Renal pelvis (tissue), 4 donors: ENCODE results near the gene ADARB2. TPM values are rescaled to one million over a fixed set of nuclear protein-coding genes. Genes with fewer than 3 reads are reported as not detected.
"Not testable (repeated sequence)": the region's sequence is repeated elsewhere in the genome, so short reads cannot be mapped to it uniquely, and the experiment has no call there.

Source experiments
- DNase-seq: peaks from one replicate; pipeline ENCODE4 v3.0.0-alpha.2; 2013
- polyA plus RNA-seq, 3 donors: library from polyadenylated mRNA; unstranded; fragments of 120-200 nt; gene quantifications; one replicate each; pipeline ENCODE4 v1.2.1, GENCODE V29; 2013; ENCODE audit not compliant: insufficient read length in 3 of 3

Gene ADARB2
- polyA plus RNA-seq, 3 donors = 0.62 to 3.0 (median 1.1) TPM

DNA sequence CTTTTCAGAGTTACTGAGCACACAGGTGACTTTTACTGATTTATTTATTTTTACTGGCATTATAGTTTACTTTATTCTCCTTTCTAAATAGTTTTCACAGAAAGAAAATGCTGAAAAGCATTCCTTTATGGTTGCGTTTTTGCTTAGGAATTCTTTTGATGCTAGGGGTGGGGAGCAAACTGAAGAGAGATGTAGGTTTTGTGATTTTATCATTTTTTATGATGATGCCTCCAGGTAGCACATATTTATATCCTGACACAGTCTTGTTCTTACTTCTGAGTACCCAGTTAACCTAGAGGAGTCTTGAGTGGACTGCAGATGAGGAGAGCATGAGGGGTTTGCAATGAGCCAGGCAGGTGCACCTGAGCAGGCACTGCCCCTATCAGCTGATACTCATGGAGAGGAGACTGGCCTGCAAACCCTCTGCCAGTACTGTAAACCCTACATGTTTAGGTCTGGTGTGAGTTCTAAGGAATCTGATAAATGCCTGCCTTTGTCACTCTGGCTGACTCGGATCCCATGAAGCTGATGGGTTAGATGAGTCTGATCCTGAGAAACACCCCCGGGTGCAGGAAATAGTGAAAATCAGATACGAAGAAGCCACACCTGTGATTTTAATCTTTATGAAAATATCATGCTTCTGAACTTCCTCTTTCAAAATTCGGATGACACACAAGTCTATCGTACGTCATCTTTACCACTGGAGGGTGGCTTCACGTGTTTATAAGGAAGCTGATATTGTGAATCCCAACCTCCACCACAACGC is 378.3 kb downstream of the ADARB2 start:
- DNase-seq = no peak

DNA sequence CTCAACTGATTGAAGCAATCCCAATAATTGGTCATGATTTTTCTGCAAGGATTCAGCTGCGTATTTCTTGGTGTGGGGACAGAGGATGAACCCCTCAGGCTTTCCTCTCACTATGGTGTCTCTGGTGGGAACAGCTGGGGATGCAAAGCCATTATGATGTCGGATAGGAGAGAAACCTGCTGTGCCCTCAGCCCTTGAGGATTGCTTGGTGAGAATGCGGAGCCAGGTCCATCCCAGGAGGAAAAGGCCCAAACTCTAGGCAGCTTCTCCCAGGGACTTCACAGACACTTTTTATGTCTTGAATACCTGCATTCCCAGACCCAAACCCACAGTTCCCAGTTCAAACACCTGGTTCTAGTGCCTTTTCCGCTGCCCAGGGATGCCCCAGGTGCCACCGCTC is 379.2 kb downstream of the ADARB2 start:
- DNase-seq = no peak

DNA sequence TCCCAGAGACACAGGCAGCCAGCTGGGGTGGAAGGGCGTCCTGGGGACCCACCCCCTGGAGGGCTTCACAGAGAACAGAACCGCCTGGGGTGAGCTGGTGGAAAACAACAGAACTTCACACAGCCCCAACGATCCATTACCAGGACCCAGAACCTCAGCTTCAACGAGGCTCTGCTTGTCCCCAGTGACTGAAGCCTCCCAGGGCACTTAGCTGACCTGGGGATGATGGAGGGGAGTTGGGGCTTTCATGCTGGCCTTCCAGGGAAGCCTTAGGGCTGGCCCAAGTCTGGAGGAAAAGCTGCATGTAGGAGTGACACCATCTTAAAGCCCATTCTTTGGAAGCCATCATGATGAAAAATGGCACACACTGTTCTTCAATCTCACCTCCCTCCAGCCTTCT is 381.0 kb downstream of the ADARB2 start:
- no peak for DNase-seq

DNA sequence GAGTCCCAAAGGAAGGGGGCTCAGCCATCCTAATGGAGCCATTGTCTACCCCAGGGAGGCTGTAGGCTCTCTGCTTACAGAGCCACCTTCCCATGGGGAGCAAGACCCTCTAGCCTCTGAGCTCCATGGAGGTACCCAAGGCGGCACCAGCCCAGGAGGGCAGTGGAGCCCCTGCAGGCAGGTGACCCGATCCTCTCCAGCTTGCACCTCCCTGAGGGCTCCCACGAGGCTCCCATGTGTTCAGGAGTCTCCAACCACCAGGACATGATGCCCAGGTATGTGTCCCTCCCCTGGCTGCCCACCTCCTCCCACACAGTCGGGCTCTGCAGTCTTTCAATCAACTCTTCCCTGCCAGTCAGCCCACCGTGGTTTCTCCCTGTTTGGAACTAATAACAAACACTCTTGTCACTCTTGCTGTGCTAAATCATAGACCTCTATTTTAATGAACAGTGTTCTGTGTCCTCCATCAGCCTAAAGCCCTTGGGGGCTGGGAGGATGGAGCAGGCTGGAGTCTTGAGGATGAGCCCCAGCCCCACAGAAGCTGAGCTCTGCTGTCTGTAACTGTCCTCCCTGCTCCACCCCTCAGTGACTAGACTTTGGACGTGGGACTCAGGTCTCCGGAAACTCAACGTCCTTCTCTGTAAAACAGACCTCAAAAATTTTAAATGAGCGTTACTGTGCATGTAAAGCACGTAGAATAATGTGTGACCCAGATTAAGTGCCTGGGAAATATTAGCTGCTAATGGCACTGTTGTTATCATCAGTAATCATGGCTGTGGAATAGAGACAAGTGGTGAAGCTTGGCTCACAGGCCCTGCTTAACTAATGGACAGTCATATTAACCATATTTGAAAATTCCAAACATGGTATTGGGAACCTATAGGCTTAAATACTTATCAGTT is 382.3 kb downstream of the ADARB2 start:
- no peak for DNase-seq

DNA sequence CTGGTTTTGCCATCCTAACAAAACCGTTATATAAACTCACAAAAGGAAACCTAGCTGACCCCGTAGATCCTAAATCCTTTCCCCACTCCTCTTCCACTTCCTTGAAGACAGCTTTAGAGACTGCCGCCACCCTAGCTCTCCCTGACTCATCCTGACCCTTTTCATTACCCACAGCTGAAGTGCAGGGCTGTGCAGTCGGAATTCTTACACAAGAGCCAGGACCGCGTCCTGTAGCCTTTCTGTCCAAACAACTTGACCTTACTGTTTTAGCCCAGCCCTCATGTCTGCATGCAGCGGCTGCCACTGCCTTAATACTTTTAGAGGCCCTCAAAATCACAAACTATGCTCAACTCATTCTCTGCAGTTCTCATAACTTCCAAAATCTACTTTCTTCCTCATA is 385.0 kb downstream of the ADARB2 start:
- not testable (repeated sequence) for DNase-seq

DNA sequence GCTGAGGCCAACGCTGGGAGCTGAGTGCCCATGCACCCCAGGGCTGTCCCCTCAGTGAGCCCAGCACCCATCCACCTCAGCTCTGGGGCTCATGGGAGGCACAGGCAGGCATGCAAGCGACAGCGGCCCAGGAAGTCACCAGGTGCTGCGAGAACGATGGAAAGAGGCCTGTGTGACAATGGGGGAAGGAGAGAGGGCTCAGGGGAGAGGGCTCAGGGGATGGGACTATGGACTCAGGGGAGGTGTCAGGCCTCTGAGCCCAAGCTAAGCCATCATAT is 388.6 kb downstream of the ADARB2 start:
- no peak for DNase-seq

DNA sequence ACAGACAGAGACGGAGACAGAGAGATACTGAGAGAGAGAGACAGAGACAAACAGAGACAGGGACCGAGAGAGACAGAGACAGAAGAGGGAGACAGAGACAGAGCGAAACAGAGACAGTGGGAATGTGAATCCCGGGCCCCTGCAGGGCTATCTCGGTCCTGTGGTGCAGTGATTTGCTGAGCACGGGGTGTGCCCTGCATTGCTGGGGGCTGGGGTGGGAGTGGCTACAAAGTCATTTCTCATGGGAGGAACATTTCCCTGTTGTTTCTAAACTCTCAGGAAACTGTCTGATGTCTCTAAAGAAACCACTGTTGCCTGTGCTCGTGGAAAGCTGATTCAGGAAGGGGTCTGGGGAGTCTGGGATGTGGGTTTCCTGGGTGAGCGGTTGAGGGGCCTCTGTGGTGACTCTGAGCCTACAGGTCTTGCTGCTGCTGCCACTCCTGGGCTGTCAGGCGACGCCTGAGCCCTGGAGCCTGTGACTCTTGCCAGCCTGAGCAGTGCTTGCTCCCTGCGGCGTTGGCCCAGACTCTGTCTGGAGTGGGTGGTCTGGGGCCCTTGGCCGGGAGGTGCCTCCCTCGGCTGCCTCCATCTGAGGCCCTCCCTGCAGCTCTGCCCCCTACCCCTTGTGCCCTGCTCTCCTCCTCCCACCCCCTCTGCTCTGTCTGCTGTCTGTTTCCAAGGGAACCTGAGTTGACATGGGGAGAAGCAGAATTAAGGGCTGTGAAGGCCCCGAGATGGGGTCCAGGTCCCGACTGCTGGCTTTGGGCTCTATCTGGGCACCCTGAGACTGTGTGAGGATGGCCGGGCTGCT is 389.2 kb downstream of the ADARB2 start:
- no peak for DNase-seq

DNA sequence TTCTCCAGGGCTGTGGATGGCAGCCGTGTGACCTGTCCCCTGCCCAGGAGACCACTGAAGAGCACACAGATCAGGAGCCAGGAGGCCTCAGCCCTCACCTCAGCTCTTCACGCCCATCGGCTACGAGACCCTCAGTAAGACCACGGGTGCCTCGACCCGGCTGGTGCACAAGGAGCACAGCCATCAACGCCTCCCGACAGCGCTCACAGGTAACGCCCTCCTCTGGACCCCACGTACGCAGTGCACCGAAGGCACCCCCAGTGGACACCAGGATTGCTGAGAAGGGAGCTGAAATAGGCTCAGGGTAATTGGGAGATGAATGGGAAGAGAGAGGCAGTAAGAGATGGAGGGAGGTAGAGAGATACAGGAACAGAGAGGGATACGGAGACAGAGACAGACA is 389.8 kb downstream of the ADARB2 start:
- no peak for DNase-seq

DNA sequence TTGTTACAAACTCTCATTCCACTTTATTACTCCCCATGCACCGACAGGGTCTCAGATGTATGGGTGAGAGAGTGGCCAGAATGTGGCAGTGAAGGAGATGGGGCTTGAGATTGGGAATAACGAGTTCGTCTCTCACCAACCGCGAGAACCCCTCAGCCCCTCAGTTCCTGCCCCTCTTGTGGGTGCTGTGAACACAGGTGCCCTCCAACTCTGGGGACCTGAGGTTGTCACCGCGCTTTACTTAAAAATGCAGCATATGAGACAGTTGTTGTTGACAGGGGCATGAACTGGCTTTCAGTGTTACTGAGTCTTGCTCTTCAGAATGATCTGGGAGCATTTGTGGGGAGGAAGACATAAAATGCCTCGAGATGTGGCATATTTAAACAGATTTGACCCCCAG is 391.1 kb downstream of the ADARB2 start:
- no peak for DNase-seq

DNA sequence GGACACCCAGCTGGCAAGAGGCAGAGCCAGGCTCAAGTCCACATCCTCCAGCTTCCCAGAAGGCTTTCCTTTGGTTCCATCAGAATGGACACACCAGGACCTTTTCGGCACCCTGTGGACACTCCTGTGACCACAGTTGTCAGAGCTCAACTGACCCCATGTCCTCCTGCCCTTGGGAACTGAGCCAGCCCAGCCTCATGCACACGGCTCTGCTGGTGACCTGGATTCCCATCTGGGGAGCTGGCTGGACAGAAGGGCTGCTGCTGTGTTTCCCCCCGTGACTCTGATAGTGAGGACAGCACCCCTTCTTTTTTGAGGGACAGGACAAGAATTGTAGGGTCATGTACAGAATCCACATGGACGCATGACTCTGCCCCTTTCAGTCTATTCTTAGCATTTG is 392.0 kb downstream of the ADARB2 start:
- DNase-seq = no peak

DNA sequence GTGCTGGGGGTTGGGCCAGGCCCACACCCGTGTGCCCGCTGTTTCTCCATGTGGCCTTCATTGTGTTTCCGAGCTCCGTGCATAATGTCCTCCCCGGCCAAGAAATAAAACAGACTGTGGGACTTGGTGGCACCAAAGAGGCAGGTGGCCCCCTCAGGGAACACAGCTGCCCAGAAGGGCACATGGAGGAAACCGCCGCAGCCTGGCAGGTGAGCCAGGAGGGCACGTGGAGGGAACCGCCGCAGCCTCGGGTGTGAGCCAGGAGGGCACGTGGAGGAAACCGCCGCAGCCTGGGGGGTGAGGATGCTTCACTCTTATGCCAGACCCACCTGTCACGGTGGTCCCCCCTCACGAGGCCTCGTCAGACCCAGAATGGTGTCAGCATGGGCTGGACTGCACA is 392.5 kb downstream of the ADARB2 start:
- DNase-seq = no peak

DNA sequence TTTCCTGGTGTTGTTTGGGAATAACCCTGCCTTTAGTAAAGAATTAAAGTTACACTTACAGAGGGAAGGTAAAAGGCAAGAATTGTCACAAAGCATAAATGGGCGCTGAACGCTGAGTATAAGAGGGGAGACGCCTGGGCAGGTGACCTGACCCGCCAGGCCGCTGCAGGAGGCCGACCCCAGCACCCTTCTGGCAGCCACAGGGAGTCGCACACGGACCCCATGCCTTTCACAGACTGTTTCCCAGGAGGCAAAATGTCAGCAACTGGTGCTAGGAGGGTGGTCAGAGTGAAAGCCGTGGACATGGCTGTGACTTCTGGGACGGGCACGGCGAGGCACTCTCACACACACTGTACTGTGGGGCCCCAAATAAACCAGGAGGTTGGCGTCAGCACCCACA is 392.9 kb downstream of the ADARB2 start:
- DNase-seq = no peak

DNA sequence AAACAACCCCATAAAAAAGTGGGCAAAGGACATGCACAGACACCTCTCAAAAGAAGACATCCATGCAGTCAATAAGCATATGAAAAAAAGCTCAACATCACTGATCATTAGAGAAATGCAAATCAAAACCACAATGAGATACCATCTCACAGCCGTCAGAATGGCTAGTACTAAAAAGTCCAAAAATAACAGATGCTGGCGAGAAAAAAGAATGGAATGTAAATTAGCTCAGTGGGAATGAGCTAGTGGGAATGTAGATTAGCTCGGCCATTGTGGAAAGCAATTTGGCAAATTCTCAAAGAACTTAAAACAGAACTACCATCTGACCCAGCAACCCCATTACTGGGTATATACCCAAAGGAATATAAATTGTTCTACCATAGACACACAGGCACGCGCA is 394.1 kb downstream of the ADARB2 start:
- DNase-seq = no peak

DNA sequence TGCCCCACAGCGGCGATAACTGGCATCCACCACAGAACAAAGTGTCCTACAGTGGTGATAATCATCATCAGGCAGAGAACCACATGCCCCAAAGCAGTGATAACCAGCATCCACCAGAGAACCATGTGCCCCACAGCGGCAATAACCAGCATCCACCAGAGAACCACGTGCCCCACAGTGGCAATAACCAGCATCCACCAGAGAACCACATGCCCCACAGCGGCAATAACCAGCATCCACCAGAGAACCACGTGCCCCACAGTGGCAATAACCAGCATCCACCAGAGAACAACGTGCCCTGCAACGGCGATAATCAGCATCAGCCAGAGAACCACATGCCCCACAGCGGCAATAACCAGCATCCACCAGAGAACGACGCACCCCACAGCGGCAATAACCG is 396.3 kb downstream of the ADARB2 start:
- DNase-seq = not testable (repeated sequence)

DNA sequence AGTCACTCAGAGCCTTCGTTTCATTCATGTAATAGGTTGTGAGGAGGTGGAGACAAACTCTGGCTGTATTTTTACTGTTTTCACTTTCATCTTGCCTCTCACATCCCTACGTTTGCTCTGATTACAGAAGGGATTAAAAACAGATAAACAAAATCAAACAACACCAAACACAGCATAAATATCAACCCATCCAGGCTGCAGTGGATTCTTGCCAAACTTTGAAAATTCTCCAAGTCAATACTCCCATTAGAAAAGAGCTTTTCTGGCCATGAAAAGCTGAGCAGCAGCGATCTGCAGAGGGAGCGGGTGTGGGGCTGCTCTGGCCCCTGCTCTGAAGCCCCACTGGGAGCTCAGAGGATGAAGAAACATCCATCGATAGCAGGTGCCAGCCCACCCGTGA is 397.9 kb downstream of the ADARB2 start:
- DNase-seq = no peak

DNA sequence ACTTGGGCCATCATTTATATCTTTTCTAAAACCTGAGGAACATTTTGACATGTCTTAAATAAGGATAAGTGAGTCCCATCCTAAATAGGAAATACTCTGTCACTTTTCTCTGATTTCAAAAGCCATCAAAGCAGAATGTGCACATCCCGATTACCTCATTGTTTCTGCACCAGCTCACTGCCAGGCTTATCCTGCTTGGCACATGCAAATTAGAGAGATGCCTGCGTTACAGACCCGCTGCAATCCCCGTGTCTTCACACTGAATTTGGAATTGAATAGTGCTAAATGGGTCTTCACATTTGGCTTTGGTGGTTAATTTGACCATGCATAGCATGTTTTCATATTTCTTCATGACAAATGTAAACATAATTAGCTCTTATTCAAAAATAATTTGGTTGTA is 401.7 kb downstream of the ADARB2 start:
- no peak for DNase-seq

DNA sequence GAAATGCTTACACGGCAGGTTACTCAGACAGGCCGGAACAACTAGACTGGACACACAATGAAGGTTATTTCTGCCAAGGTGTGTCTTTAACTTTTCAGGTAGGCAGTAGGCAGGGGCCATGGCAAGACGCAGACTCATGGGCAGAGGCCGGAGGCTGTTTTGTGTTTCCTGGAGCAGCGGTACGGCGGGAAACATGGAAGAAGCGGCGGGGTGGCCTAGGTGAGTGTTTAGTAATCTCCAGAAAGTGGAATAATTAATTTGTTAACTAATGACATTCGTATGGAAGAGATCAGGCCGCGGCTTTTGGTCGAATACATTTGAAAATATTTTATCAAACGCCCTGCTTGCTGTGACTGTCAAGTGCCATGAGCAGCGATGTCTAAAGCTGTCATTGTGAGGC is 403.3 kb downstream of the ADARB2 start:
- no peak for DNase-seq

DNA sequence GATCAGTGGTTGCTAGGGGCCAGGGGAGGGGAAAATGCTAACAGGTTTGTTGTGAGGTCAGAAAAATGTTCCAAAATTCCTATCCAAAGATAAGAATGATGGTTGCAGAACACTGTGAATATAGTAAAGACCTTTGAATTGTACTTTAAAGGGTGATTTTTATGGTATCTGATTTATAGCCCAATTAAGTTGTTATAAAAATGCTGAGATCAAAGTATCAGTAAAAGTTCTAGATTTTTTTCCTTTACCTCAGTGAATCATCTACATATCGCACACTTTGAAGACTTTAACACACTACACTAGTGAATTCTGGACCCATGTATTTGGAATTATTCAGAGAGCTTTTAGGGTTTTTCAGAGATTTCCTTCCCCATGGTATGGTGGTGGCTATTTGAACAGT is 405.8 kb downstream of the ADARB2 start:
- DNase-seq = no peak

DNA sequence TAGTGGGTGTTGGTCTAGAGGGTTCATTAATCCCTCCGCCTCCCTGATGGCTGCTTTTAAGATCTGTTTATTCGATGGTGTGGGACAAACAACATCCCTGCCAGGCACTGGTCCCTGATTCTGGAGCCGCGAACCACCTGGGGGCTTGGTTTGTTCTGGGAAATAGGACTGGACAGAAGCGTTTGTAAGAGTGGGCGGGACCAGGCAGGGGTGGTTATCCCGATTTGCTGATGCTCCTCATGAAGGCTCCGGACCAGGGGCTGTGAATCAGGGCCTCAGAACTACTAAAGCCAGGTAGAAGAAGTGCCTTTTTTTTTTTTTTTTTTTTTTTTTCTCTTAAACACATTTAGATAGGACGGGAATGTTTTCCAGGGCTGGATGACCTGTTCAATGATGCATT is 407.7 kb downstream of the ADARB2 start:
- no peak for DNase-seq

DNA sequence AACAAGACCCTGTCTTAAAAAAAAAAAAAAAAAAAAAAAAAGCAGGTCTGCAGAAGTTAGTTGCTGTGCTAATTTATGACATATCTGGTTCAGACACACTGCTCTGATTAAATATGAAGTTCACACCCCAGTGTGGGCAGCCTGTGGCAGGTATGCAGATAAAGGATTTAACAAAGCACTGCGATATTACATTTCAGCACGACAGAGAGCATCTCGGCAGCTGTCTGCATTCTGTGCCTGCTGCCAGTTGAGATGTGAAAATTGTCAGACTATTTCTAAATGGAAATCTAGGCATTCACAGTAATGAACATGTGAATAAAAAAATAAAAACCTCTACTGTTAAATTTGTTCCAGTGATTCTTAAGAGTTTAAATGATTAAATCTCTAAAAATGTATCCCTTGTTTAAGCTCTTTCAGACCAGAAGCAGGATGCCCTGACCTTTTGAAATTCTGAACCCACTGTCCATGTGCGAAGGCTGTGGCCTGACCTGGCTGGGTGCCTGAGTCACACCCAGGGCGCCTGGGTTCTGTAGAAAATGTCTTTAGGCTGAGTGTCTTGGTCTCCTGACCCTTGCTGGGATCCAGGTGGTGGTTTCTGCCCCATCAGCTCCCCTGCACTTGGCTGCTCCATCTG is 408.2 kb downstream of the ADARB2 start:
- no peak for DNase-seq

DNA sequence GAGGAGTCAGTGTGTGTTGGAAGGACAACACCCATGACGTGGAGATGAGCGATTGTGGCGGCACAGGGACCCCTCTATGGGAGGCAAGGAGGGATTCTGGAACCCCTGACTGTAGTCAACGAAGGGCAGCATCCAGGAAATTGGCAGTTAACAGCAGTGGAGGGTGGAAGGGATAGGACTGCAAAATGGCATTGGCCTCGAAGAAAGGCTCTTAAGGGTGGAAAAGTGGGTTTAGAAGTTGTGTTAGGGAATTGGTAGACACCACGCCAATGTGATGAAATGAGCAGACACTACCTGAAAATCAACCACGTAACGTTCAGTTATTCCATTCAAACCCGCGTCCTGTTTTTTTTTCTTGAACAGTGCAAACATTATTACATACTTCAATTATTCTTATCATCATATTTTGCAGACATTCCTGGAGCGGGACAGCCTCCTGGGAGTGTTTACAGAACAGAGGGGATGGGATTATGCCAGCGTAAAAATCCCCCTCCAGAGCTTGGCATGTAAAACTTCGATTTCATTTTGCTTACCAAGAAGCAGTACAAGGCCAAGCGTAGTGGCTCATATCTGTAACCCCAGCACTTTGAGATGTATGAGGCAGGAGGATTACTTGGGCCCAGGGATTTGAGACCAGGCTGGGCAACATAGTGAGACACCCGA is 409.0 kb downstream of the ADARB2 start:
- DNase-seq = no peak

DNA sequence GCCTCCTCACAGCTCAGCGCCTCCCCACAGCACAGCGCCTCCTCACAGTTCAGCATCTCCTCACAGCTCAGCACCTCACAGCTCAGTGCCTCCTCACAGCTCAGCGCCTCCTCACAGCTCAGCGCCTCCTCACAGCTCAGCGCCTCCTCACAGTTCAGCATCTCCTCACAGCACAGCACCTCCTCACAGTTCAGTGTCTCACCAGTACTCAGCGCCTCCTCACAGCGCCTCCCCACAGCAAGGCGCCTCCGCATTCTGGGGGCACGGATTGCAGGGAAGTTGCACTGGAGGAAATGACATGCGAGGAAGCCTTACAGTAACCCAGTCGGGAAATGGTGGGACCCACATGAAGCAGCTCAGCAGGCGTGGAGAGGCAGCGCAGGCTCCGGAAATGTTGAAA is 409.6 kb downstream of the ADARB2 start:
- DNase-seq = no peak
